ENCODE measurements around the gene EZH1.

EZH1 gene

GRCh38 chr17:42751628-42752027, 6.8 kb upstream of the EZH1 start:
- no peaks in the 10 kb centered on the region for H3K9me3 ChIP-seq
- DNase-seq: no peak
- no peak overlapping the region for H3K4me3 ChIP-seq
- no peaks in the 10 kb centered on the region for H3K4me1 ChIP-seq
- peaks cover 0 to 20% of the 10 kb centered on the region in 2 donors for H3K27me3 ChIP-seq
- TF ChIP-seq CTCF (IDR thresholded peaks at IDR 0.05): no peak
- H3K36me3 ChIP-seq: no peaks in the 10 kb centered on the region
- intact Hi-C loops (cut with DNase I; ENCODE audit: low total_unique reads): no loop called here
- no peak overlapping the region for H3K27ac ChIP-seq

GRCh38 chr17:42750739-42751344, 6.0 kb upstream of the EZH1 start:
- Histone ChIP-seq H3K36me3 (no peaks in the 10 kb centered on the region), H3K4me3 (no peak overlapping the region), H3K27ac (peak overlapping the region in 1 of 2 donors; percentile 11), H3K27me3 (peaks cover 0 to 14% of the 10 kb centered on the region in 2 donors), H3K9me3 (no peaks in the 10 kb centered on the region), H3K4me1 (no peaks in the 10 kb centered on the region)
- no peak for DNase-seq
- intact Hi-C loops (cut with DNase I; ENCODE audit: low total_unique reads): no loop called here
- no peak for TF ChIP-seq CTCF (IDR thresholded peaks at IDR 0.05)

GRCh38 chr17:42748908-42749798, 4.3 kb upstream of the EZH1 start:
- no peak for TF ChIP-seq CTCF (IDR thresholded peaks at IDR 0.05)
- DNase-seq: peak in 1 of 2 donors; percentile 49
- Histone ChIP-seq H3K27ac (peak overlapping the region; percentile 16 to 41), H3K9me3 (no peaks in the 10 kb centered on the region), H3K4me3 (no peak overlapping the region), H3K4me1 (peaks cover 0 to 4% (median 2%) of the 10 kb centered on the region in 4 donors), H3K27me3 (peaks cover 0 to 4% of the 10 kb centered on the region in 2 donors), H3K36me3 (no peaks in the 10 kb centered on the region)
- intact Hi-C loops (cut with DNase I; ENCODE audit: low total_unique reads): no loop called here

GRCh38 chr17:42748202-42748907, 3.5 kb upstream of the EZH1 start:
- no peak overlapping the region for H3K27ac ChIP-seq
- peak in 1 of 2 donors; percentile 73 for DNase-seq
- no peak for TF ChIP-seq CTCF (IDR thresholded peaks at IDR 0.05)
- H3K36me3 ChIP-seq: no peaks in the 10 kb centered on the region
- peaks cover 0 to 4% of the 10 kb centered on the region in 2 donors for H3K27me3 ChIP-seq
- H3K4me3 ChIP-seq: no peak overlapping the region
- peaks cover 0 to 11% (median 7%) of the 10 kb centered on the region in 4 donors for H3K4me1 ChIP-seq
- intact Hi-C loops (cut with DNase I; ENCODE audit: low total_unique reads): no loop called here
- H3K9me3 ChIP-seq: no peaks in the 10 kb centered on the region

- Histone ChIP-seq H3K27ac (peak overlapping the region; percentile 92), H3K9me3 (no peaks in the 10 kb centered on the region), H3K4me3 (peak overlapping the region; percentile 69 to 75), H3K36me3 (no peaks in the 10 kb centered on the region), H3K27me3 (no peaks in the 10 kb centered on the region), H3K4me1 (peaks cover 0 to 17% (median 9%) of the 10 kb centered on the region in 4 donors)
- DNase-seq: peak; percentile 75 to 90
- intact Hi-C loops (cut with DNase I; ENCODE audit: low total_unique reads): no loop called here
- no peak for TF ChIP-seq CTCF (IDR thresholded peaks at IDR 0.05)
Measured at GRCh38 chr17:42744283-42744805, 496 bp downstream of the EZH1 start.

All from tibial artery (tissue), 4 donors.